Endodermal cell (in vitro differentiated cells): Measurements from ENCODE around the gene RPP38. TPM values are rescaled to one million over a fixed set of nuclear protein-coding genes. Genes with fewer than 3 reads are reported as not detected.

Source experiments
- DNase-seq: peaks from one replicate; pipeline ENCODE4 v3.0.0-alpha.2; 2017
- H3K27ac ChIP-seq: 2 replicates; pipeline ENCODE4 v1.5.1; 2013; ENCODE audit warnings: mild to moderate bottlenecking, low read depth, low read length, moderate library complexity
- H3K27me3 ChIP-seq: 2 replicates; pipeline ENCODE4 v1.6.1; 2013; ENCODE audit warnings: mild to moderate bottlenecking, low read length, moderate library complexity; ENCODE audit not compliant: insufficient read depth, control insufficient read depth, poor library complexity, severe bottlenecking
- H3K36me3 ChIP-seq: 2 replicates; pipeline ENCODE4 v1.7.0; 2013; ENCODE audit warnings: mild to moderate bottlenecking, low read length, moderate library complexity; ENCODE audit not compliant: control insufficient read depth, insufficient read depth
- H3K4me1 ChIP-seq: one replicate; pipeline ENCODE4 v1.7.0; 2013; ENCODE audit warnings: low read length; ENCODE audit not compliant: control insufficient read depth, insufficient read depth
- H3K4me3 ChIP-seq: 2 replicates; pipeline ENCODE4 v1.5.1; 2013; ENCODE audit warnings: mild to moderate bottlenecking, low read length, moderate library complexity
- H3K9ac ChIP-seq: 2 replicates; pipeline ENCODE4 v1.6.1; 2013; ENCODE audit warnings: mild to moderate bottlenecking, low read length, moderate library complexity; ENCODE audit not compliant: poor library complexity, severe bottlenecking; ENCODE audit errors: extremely low read depth
- H3K9me3 ChIP-seq: 2 replicates; pipeline ENCODE4 v1.6.1; 2013; ENCODE audit warnings: mild to moderate bottlenecking, low read length, moderate library complexity; ENCODE audit not compliant: control insufficient read depth
- H3K27ac Mint-ChIP-seq: 2 replicates; pipeline ENCODE4 v1.8.0; 2020; ENCODE audit warnings: mixed read lengths
- H3K27me3 Mint-ChIP-seq: 2 replicates; pipeline ENCODE4 v1.8.0; 2021; ENCODE audit warnings: mild to moderate bottlenecking, mixed read lengths; ENCODE audit not compliant: insufficient read depth
- H3K36me3 Mint-ChIP-seq: 2 replicates; pipeline ENCODE4 v1.8.0; 2020; ENCODE audit warnings: low read depth, mixed read lengths
- H3K4me1 Mint-ChIP-seq: 2 replicates; pipeline ENCODE4 v1.8.0; 2020; ENCODE audit warnings: mixed read lengths
- H3K4me3 Mint-ChIP-seq: 2 replicates; pipeline ENCODE4 v1.8.0; 2020; ENCODE audit warnings: mild to moderate bottlenecking, moderate library complexity, mixed read lengths
- H3K9me3 Mint-ChIP-seq: 2 replicates; pipeline ENCODE4 v1.8.0; 2020; ENCODE audit warnings: mild to moderate bottlenecking, mixed read lengths
- WGBS, 2 experiments: methylation state at CpG; one replicate each; pipeline versions ENCODE4 v1.1.5 to v1.1.7; 2013; ENCODE audit warnings: missing lambda C conversion rate in 2 of 2, mixed read lengths in 1 of 2; ENCODE audit not compliant: insufficient coverage in 1 of 2, insufficient read length in 1 of 2; 5-methylcytosine and 5-hydroxymethylcytosine counted together
- total RNA-seq, 2 donors: library from RNA; stranded (reverse); fragmentation: NEBNext Ultra II Directional in 1 of 2; extraction: Animal tissue kit (Norgen Biotek cat#: 25700) in 1 of 2; gene quantifications; 2 replicates in 1 of 2; 3 replicates in 1 of 2; pipeline ENCODE4 v1.2.1, GENCODE V29; 2021
- TF ChIP-seq, protein P1 (sequence below): fragments of 200-600 bp; sonication (generic); conservative IDR thresholded peaks from 2 replicates; pipeline ENCODE4 v1.5.0; 2021; ENCODE audit warnings: antibody characterized with exemption, mild to moderate bottlenecking

The RPP38 gene
- total RNA-seq, 2 donors from 2014 or later, result 23.6 to 24.8 TPM

DNA sequence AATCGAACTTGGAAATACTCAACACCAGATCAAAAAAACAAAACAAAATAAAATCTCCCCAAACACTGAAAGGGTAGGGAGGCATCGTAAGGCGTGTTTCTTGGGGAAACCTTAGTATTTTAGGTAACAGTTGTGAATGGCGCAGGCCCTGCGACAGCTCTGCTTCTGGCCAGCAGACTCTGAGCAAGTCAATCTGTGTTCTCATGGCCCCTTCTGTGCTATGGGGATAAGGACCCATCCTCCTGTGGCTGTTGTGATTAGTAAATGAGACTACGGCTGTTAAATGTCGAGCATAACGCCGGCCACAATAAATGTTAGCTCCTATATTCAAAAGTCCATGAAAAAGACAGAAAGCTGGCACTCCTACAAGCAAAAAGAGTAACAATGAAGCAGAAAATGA lies 27.0 kb downstream of the RPP38 start:
- Mint-ChIP-seq H3K27ac (no peak overlapping the region), H3K27me3 (no peaks in the 10 kb centered on the region)

DNA sequence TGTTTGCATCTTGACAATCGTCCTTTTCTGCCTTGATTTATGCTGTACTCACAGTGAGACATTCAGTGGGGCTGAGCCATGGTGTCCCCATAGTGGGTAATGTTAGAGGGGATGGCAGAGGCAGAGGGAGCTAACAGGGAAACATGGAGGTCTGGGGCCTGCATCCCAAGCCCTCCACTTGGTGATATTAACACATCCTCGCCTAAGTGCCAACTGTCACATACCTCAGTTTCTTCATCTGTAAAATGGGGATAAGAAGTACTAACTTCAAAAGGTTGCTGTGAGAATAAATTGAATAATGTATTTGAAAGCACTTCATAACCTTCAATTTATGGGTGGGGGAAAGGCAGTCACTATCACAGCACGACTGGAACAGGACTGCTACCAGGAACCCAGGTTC lies 27.8 kb downstream of the RPP38 start:
- TF ChIP-seq, protein P1, sequence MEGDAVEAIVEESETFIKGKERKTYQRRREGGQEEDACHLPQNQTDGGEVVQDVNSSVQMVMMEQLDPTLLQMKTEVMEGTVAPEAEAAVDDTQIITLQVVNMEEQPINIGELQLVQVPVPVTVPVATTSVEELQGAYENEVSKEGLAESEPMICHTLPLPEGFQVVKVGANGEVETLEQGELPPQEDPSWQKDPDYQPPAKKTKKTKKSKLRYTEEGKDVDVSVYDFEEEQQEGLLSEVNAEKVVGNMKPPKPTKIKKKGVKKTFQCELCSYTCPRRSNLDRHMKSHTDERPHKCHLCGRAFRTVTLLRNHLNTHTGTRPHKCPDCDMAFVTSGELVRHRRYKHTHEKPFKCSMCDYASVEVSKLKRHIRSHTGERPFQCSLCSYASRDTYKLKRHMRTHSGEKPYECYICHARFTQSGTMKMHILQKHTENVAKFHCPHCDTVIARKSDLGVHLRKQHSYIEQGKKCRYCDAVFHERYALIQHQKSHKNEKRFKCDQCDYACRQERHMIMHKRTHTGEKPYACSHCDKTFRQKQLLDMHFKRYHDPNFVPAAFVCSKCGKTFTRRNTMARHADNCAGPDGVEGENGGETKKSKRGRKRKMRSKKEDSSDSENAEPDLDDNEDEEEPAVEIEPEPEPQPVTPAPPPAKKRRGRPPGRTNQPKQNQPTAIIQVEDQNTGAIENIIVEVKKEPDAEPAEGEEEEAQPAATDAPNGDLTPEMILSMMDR, result no peak
- 92 to 93% methylated on average over 2 to 3 of the region's 3 CpGs for WGBS, 2 experiments
- no peak overlapping the region for H3K27ac Mint-ChIP-seq
- Histone ChIP-seq H3K4me3 (no peak overlapping the region), H3K27ac (no peak overlapping the region), H3K4me1 (no peaks in the 10 kb centered on the region), H3K9me3 (peaks cover 8% of the 10 kb centered on the region), H3K27me3 (no peaks in the 10 kb centered on the region), H3K36me3 (peaks cover 71% of the 10 kb centered on the region), H3K9ac (no peak overlapping the region)
- peaks cover 4% of the 10 kb centered on the region for H3K9me3 Mint-ChIP-seq
- H3K4me1 Mint-ChIP-seq, result no peaks in the 10 kb centered on the region
- no peak overlapping the region for H3K4me3 Mint-ChIP-seq
- DNase-seq, result no peak
- peaks cover 60% of the 10 kb centered on the region for H3K36me3 Mint-ChIP-seq
- no peaks in the 10 kb centered on the region for H3K27me3 Mint-ChIP-seq

More for the DNA sequence above, 27.0 kb downstream of the RPP38 start:
- H3K9me3 Mint-ChIP-seq, result peaks cover 4% of the 10 kb centered on the region
- TF ChIP-seq, protein P1, result no peak
- no peak overlapping the region for H3K9ac ChIP-seq
- no peak overlapping the region for H3K4me3 Mint-ChIP-seq
- H3K4me3 ChIP-seq, result no peak overlapping the region
- peaks cover 8% of the 10 kb centered on the region for H3K9me3 ChIP-seq
- no peak overlapping the region for H3K27ac ChIP-seq
- no peaks in the 10 kb centered on the region for H3K4me1 ChIP-seq
- H3K27me3 ChIP-seq, result no peaks in the 10 kb centered on the region
- H3K4me1 Mint-ChIP-seq, result no peaks in the 10 kb centered on the region
- no peak for DNase-seq
- peaks cover 73% of the 10 kb centered on the region for H3K36me3 ChIP-seq
- peaks cover 61% of the 10 kb centered on the region for H3K36me3 Mint-ChIP-seq
- WGBS, 2 experiments, result 96 to 97% methylated on average over 4 to 9 of the region's 9 CpGs

DNA sequence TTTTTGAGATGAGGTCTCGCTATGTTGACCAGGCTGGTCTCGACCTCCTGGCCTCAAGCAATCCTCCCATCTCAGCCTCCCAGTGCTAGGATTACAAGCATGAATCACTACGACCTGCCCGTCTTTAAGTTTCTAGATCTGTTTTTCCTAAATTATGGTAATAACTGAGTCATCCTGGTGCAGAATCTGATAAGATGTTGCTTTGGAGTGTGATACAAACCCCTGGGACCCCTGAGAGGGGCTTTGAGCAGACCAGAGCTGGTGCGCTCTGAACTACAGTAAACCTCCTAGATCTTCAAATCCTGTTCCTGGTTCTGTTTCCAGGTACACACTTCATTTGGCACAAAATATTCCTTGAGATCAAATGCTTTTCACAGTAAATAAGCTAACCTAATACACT lies 34.2 kb downstream of the RPP38 start:
- peaks cover 68% of the 10 kb centered on the region for H3K36me3 Mint-ChIP-seq
- H3K9me3 Mint-ChIP-seq, result peaks cover 4% of the 10 kb centered on the region
- no peaks in the 10 kb centered on the region for H3K4me1 Mint-ChIP-seq
- Histone ChIP-seq H3K27ac (no peak overlapping the region), H3K4me1 (no peaks in the 10 kb centered on the region), H3K27me3 (no peaks in the 10 kb centered on the region), H3K9ac (no peak overlapping the region), H3K4me3 (no peak overlapping the region), H3K9me3 (peaks cover 5% of the 10 kb centered on the region), H3K36me3 (peaks cover 78% of the 10 kb centered on the region)
- TF ChIP-seq, protein P1, result no peak
- DNase-seq, result no peak
- WGBS, 2 experiments, result 99 to 100% methylated on average over 2 to 5 of the region's 5 CpGs
- no peak overlapping the region for H3K27ac Mint-ChIP-seq
- H3K4me3 Mint-ChIP-seq, result no peak overlapping the region
- H3K27me3 Mint-ChIP-seq, result no peaks in the 10 kb centered on the region
